Neural cell (in vitro differentiated cells): ENCODE results near the gene FHAD1.

Experiments used
- CTCF ChIP-seq: fragments of 450-650 bp; IDR thresholded peaks from 2 replicates; pipeline ENCODE4 v1.5.1; 2014; ENCODE audit warnings: antibody characterized with exemption, mild to moderate bottlenecking, moderate library complexity; ENCODE audit not compliant: poor library complexity, severe bottlenecking
- EP300 ChIP-seq: fragments of 450-650 bp; conservative IDR thresholded peaks from 2 replicates; pipeline ENCODE4 v1.6.1; 2014; ENCODE audit warnings: antibody characterized with exemption, mild to moderate bottlenecking, moderate library complexity; ENCODE audit not compliant: poor library complexity, severe bottlenecking
- EZH2 ChIP-seq: fragments of 200-600, 300-800 bp; shearing (Covaris generic), sonication (generic); IDR thresholded peaks from 2 replicates; pipeline ENCODE4 v1.6.1; 2014; ENCODE audit warnings: antibody characterized with exemption, low read length, borderline replicate concordance, mild to moderate bottlenecking; ENCODE audit not compliant: insufficient read depth, poor library complexity, severe bottlenecking
- POLR2AphosphoS5 ChIP-seq: IDR thresholded peaks from 2 replicates; pipeline ENCODE4 v1.6.1; 2012
- RAD21 ChIP-seq: fragments of 450-650 bp; conservative IDR thresholded peaks from 2 replicates; pipeline ENCODE4 v1.6.1; 2014; ENCODE audit warnings: antibody characterized with exemption, mild to moderate bottlenecking, moderate library complexity
- REST ChIP-seq: IDR thresholded peaks from 2 replicates; pipeline ENCODE4 v1.6.1; 2012; ENCODE audit warnings: borderline replicate concordance
- TAF1 ChIP-seq: IDR thresholded peaks from 2 replicates; pipeline ENCODE4 v1.6.1; 2012; ENCODE audit warnings: low read depth

- TF ChIP-seq CTCF (no peak), EZH2 (no peak), TAF1 (no peak), EP300 (no peak), RAD21 (no peak), POLR2AphosphoS5 (no peak), REST (no peak)
Measured at GRCh38 chr1:15323989-15324868, 77.2 kb downstream of the FHAD1 start.
